ENCODE measurements around the gene ANXA8L1.
"Not testable (repeated sequence)": the region's sequence is repeated elsewhere in the genome, so short reads cannot be mapped to it uniquely, and the experiment has no call there.

Gene ANXA8L1

GRCh38 chr10:46396441-46397279 lies 21.1 kb downstream of the ANXA8L1 start:
- in situ Hi-C loops (cut with HindIII; ENCODE audit: low sequenced_read_pairs), result not testable (repeated sequence)

- in situ Hi-C loops (cut with HindIII; ENCODE audit: low sequenced_read_pairs), result not testable (repeated sequence)
Measured at GRCh38 chr10:46397767-46398166, 22.2 kb downstream of the ANXA8L1 start.

GRCh38 chr10:46398212-46398886 lies 22.8 kb downstream of the ANXA8L1 start:
- in situ Hi-C loops (cut with HindIII; ENCODE audit: low sequenced_read_pairs), result not testable (repeated sequence)

GRCh38 chr10:46409556-46409955 lies 34.0 kb downstream of the ANXA8L1 start:
- in situ Hi-C loops (cut with HindIII; ENCODE audit: low sequenced_read_pairs), result not testable (repeated sequence)

- in situ Hi-C loops (cut with HindIII; ENCODE audit: low sequenced_read_pairs), result not testable (repeated sequence)
Measured at GRCh38 chr10:46411123-46411522, 35.5 kb downstream of the ANXA8L1 start.

- in situ Hi-C loops (cut with HindIII; ENCODE audit: low sequenced_read_pairs), result not testable (repeated sequence)
Measured at GRCh38 chr10:46412665-46413064, 37.1 kb downstream of the ANXA8L1 start.

- in situ Hi-C loops (cut with HindIII; ENCODE audit: low sequenced_read_pairs), result not testable (repeated sequence)
Measured at GRCh38 chr10:46415291-46415690, 39.7 kb downstream of the ANXA8L1 start.

- in situ Hi-C loops (cut with HindIII; ENCODE audit: low sequenced_read_pairs), result not testable (repeated sequence)
Measured at GRCh38 chr10:46418283-46418682, 42.7 kb downstream of the ANXA8L1 start.

- in situ Hi-C loops (cut with HindIII; ENCODE audit: low sequenced_read_pairs), result not testable (repeated sequence)
Measured at GRCh38 chr10:46419570-46420379, 44.2 kb downstream of the ANXA8L1 start.

- in situ Hi-C loops (cut with HindIII; ENCODE audit: low sequenced_read_pairs), result not testable (repeated sequence)
Measured at GRCh38 chr10:46423550-46423949, 48.0 kb downstream of the ANXA8L1 start.

GRCh38 chr10:46440942-46441341 lies 65.4 kb downstream of the ANXA8L1 start:
- in situ Hi-C loops (cut with HindIII; ENCODE audit: low sequenced_read_pairs), result not testable (repeated sequence)
